ENCODE measurements around the gene MYBPH. TPM values are rescaled to one million over a fixed set of nuclear protein-coding genes. Genes with fewer than 3 reads are reported as not detected.

The MYBPH gene
- total and polyA plus RNA-seq, 2 experiments from 2014 or later, result not detected

DNA sequence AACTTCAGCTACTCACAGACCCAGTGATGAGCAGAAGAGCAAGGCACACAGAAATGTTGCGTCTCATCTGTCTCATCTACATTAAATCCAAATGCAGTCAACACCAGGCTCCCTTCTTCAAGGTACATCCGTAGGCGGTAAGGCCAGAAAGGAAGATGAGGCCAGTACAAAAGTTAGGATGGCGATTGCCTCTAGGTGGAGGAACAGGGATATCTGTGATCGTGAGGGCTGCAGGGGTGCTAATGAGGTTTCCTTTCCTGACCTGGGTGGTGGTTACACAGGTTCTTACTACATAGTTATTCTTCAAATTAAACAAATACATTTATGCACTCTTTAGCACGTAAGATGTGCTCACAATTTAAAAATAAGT is 1.4 kb upstream of the MYBPH start:
- H3K9me2 ChIP-seq (ENCODE audit: insufficient read depth), result no peaks in the 10 kb centered on the region
- no peak for ATAC-seq
- Mint-ChIP-seq H3K4me1 (peaks cover 17% of the 10 kb centered on the region), H3K36me3 (ENCODE audit: low read depth) (no peaks in the 10 kb centered on the region), H3K9me3 (no peaks in the 10 kb centered on the region), H3K4me3 (no peak overlapping the region), H3K27me3 (ENCODE audit: insufficient read depth, low read depth, poor library complexity) (peaks cover 11% of the 10 kb centered on the region), H3K27ac (no peak overlapping the region)
- H3K27ac ChIP-seq (ENCODE audit: low read depth), result no peak overlapping the region
- H4K20me1 ChIP-seq (replicated peaks; ENCODE audit: insufficient read depth), result no peaks in the 10 kb centered on the region
- DNase-seq (ENCODE audit: low spot score), result no peak
- TF ChIP-seq, protein P1, sequence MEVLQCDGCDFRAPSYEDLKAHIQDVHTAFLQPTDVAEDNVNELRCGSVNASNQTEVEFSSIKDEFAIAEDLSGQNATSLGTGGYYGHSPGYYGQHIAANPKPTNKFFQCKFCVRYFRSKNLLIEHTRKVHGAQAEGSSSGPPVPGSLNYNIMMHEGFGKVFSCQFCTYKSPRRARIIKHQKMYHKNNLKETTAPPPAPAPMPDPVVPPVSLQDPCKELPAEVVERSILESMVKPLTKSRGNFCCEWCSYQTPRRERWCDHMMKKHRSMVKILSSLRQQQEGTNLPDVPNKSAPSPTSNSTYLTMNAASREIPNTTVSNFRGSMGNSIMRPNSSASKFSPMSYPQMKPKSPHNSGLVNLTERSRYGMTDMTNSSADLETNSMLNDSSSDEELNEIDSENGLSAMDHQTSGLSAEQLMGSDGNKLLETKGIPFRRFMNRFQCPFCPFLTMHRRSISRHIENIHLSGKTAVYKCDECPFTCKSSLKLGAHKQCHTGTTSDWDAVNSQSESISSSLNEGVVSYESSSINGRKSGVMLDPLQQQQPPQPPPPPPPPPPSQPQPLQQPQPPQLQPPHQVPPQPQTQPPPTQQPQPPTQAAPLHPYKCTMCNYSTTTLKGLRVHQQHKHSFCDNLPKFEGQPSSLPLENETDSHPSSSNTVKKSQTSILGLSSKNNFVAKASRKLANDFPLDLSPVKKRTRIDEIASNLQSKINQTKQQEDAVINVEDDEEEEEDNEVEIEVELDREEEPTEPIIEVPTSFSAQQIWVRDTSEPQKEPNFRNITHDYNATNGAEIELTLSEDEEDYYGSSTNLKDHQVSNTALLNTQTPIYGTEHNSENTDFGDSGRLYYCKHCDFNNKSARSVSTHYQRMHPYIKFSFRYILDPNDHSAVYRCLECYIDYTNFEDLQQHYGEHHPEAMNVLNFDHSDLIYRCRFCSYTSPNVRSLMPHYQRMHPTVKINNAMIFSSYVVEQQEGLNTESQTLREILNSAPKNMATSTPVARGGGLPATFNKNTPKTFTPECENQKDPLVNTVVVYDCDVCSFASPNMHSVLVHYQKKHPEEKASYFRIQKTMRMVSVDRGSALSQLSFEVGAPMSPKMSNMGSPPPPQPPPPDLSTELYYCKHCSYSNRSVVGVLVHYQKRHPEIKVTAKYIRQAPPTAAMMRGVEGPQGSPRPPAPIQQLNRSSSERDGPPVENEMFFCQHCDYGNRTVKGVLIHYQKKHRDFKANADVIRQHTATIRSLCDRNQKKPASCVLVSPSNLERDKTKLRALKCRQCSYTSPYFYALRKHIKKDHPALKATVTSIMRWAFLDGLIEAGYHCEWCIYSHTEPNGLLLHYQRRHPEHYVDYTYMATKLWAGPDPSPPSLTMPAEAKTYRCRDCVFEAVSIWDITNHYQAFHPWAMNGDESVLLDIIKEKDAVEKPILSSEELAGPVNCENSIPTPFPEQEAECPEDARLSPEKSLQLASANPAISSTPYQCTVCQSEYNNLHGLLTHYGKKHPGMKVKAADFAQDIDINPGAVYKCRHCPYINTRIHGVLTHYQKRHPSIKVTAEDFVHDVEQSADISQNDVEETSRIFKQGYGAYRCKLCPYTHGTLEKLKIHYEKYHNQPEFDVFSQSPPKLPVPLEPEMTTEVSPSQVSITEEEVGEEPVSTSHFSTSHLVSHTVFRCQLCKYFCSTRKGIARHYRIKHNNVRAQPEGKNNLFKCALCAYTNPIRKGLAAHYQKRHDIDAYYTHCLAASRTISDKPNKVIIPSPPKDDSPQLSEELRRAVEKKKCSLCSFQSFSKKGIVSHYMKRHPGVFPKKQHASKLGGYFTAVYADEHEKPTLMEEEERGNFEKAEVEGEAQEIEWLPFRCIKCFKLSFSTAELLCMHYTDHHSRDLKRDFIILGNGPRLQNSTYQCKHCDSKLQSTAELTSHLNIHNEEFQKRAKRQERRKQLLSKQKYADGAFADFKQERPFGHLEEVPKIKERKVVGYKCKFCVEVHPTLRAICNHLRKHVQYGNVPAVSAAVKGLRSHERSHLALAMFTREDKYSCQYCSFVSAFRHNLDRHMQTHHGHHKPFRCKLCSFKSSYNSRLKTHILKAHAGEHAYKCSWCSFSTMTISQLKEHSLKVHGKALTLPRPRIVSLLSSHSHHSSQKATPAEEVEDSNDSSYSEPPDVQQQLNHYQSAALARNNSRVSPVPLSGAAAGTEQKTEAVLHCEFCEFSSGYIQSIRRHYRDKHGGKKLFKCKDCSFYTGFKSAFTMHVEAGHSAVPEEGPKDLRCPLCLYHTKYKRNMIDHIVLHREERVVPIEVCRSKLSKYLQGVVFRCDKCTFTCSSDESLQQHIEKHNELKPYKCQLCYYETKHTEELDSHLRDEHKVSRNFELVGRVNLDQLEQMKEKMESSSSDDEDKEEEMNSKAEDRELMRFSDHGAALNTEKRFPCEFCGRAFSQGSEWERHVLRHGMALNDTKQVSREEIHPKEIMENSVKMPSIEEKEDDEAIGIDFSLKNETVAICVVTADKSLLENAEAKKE (CRISPR knock-in tag; IDR thresholded peaks at IDR 0.05), result no peak
- TF ChIP-seq, protein P2, sequence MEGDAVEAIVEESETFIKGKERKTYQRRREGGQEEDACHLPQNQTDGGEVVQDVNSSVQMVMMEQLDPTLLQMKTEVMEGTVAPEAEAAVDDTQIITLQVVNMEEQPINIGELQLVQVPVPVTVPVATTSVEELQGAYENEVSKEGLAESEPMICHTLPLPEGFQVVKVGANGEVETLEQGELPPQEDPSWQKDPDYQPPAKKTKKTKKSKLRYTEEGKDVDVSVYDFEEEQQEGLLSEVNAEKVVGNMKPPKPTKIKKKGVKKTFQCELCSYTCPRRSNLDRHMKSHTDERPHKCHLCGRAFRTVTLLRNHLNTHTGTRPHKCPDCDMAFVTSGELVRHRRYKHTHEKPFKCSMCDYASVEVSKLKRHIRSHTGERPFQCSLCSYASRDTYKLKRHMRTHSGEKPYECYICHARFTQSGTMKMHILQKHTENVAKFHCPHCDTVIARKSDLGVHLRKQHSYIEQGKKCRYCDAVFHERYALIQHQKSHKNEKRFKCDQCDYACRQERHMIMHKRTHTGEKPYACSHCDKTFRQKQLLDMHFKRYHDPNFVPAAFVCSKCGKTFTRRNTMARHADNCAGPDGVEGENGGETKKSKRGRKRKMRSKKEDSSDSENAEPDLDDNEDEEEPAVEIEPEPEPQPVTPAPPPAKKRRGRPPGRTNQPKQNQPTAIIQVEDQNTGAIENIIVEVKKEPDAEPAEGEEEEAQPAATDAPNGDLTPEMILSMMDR (conservative IDR thresholded peaks at IDR 0.05; ENCODE audit: low read depth in 2 of 2), result peak in 1 of 2 experiments; percentile 32; a peak in 2 of 4 replicates
- TF ChIP-seq STAT1 (IDR thresholded peaks at IDR 0.05; ENCODE audit: unreplicated experiment) (no peak), ZNF331 (CRISPR knock-in tag; IDR thresholded peaks at IDR 0.05; ENCODE audit: low read depth) (no peak), POLR2AphosphoS5 (IDR thresholded peaks at IDR 0.05; ENCODE audit: low read depth) (no peak)
- no peak overlapping the region for H3K4me2 ChIP-seq
- H3K4me1 ChIP-seq (ENCODE audit: insufficient read depth), result no peaks in the 10 kb centered on the region; the same call in 1 of the 2 replicates
- no peaks in the 10 kb centered on the region for H3K36me3 ChIP-seq (ENCODE audit: insufficient read depth)
- no peaks in the 10 kb centered on the region for H3F3A ChIP-seq (replicated peaks; ENCODE audit: low read depth)
- no peak overlapping the region for H2AFZ ChIP-seq
- no peak overlapping the region for H3K4me3 ChIP-seq
- H3K79me2 ChIP-seq (replicated peaks; ENCODE audit: insufficient read depth), result no peaks in the 10 kb centered on the region
- H3K27me3 ChIP-seq (ENCODE audit: insufficient read depth), result no peaks in the 10 kb centered on the region
